WTC11 (cell line): ENCODE results near the gene PIP4K2B. TPM values are rescaled to one million over a fixed set of nuclear protein-coding genes. Genes with fewer than 3 reads are reported as not detected.

ENCODE experiments used
- ARID4B ChIP-seq: sonication (generic); formaldehyde crosslinking; IDR thresholded peaks from 2 replicates; pipeline ENCODE4 v1.8.0; 2023; ENCODE audit warnings: missing genetic modification reagents, mild to moderate bottlenecking, borderline replicate concordance
- CREB1 ChIP-seq: sonication (generic); formaldehyde crosslinking; IDR thresholded peaks from 2 replicates; pipeline ENCODE4 v1.8.0; 2023; ENCODE audit warnings: mild to moderate bottlenecking, missing genetic modification reagents
- CREM ChIP-seq: sonication (generic); formaldehyde crosslinking; IDR thresholded peaks from 2 replicates; pipeline ENCODE4 v1.8.1; 2022; ENCODE audit warnings: mild to moderate bottlenecking, missing genetic modification reagents, moderate library complexity
- CTCF ChIP-seq: fragments of 200-600 bp; IDR thresholded peaks from 2 replicates; pipeline ENCODE4 v1.8.0; 2022; ENCODE audit warnings: antibody characterized with exemption
- E2F1 ChIP-seq: sonication (generic); formaldehyde crosslinking; IDR thresholded peaks from 2 replicates; pipeline ENCODE4 v1.8.0; 2022; ENCODE audit warnings: mild to moderate bottlenecking, missing genetic modification reagents
- ELF4 ChIP-seq: sonication (generic); formaldehyde crosslinking; IDR thresholded peaks from 2 replicates; pipeline ENCODE4 v1.8.1; 2022; ENCODE audit warnings: low read depth, mild to moderate bottlenecking, moderate library complexity, missing genetic modification reagents
- EMX1 ChIP-seq: fragments of 250-450 bp; sonication (Bioruptor Pico); IDR thresholded peaks from 2 replicates; pipeline ENCODE4 v1.8.0; 2021; ENCODE audit warnings: mild to moderate bottlenecking
- ETV6 ChIP-seq: sonication (generic); formaldehyde crosslinking; IDR thresholded peaks from 2 replicates; pipeline ENCODE4 v1.8.1; 2022; ENCODE audit warnings: mild to moderate bottlenecking, missing genetic modification reagents
- FOXK1 ChIP-seq: sonication (generic); formaldehyde crosslinking; IDR thresholded peaks from 2 replicates; pipeline ENCODE4 v1.8.0; 2022; ENCODE audit warnings: mild to moderate bottlenecking, moderate library complexity, missing genetic modification reagents
- HMGA2 ChIP-seq: fragments of 250-450 bp; sonication (Bioruptor Pico); IDR thresholded peaks from 2 replicates; pipeline ENCODE4 v1.4.0; 2021; ENCODE audit warnings: mild to moderate bottlenecking, moderate library complexity
- IRF1 ChIP-seq: sonication (generic); formaldehyde crosslinking; IDR thresholded peaks from 2 replicates; pipeline ENCODE4 v1.8.0; 2023; ENCODE audit warnings: missing genetic modification reagents
- NFE2L1 ChIP-seq: sonication (generic); formaldehyde crosslinking; IDR thresholded peaks from 2 replicates; pipeline ENCODE4 v1.8.1; 2023; ENCODE audit warnings: missing genetic modification reagents
- NR3C1 ChIP-seq: sonication (generic); formaldehyde crosslinking; conservative IDR thresholded peaks from 2 replicates; pipeline ENCODE4 v1.8.1; 2023; ENCODE audit warnings: low read depth, mild to moderate bottlenecking, missing genetic modification reagents
- PRRX2 ChIP-seq: fragments of 250-450 bp; sonication (Bioruptor Pico); IDR thresholded peaks from 2 replicates; pipeline ENCODE4 v1.8.0; 2021; ENCODE audit warnings: mild to moderate bottlenecking
- RELA ChIP-seq: sonication (generic); formaldehyde crosslinking; IDR thresholded peaks from 2 replicates; pipeline ENCODE4 v1.8.1; 2022; ENCODE audit warnings: missing genetic modification reagents, mild to moderate bottlenecking, borderline replicate concordance
- SOX15 ChIP-seq: fragments of 250-450 bp; sonication (Bioruptor Pico); IDR thresholded peaks from 2 replicates; pipeline ENCODE4 v1.9.0; 2021; ENCODE audit warnings: mild to moderate bottlenecking
- ZBTB21 ChIP-seq: sonication (generic); formaldehyde crosslinking; IDR thresholded peaks from 2 replicates; pipeline ENCODE4 v1.8.1; 2023; ENCODE audit warnings: mild to moderate bottlenecking, missing genetic modification reagents, borderline replicate concordance
- ZNF416 ChIP-seq: fragments of 250-450 bp; sonication (Bioruptor Pico); IDR thresholded peaks from 2 replicates; pipeline ENCODE4 v1.9.0; 2021; ENCODE audit warnings: mild to moderate bottlenecking, inconsistent platforms
- total RNA-seq: library from RNA; stranded (reverse); gene quantifications from 3 replicates; pipeline ENCODE4 v1.2.3, GENCODE V29; 2021
- TF ChIP-seq, protein P1 (sequence below): sonication (generic); formaldehyde crosslinking; IDR thresholded peaks from 2 replicates; pipeline ENCODE4 v1.8.1; 2023; ENCODE audit warnings: mild to moderate bottlenecking, missing genetic modification reagents, borderline replicate concordance
- TF ChIP-seq, protein P2 (sequence below): fragments of 250-450 bp; sonication (Bioruptor Pico); IDR thresholded peaks from 2 replicates; pipeline ENCODE4 v1.8.0; 2021; ENCODE audit warnings: mild to moderate bottlenecking
- TF ChIP-seq, protein P3 (sequence below): fragments of 250-450 bp; sonication (Bioruptor Pico); IDR thresholded peaks from 2 replicates; pipeline ENCODE4 v1.9.0; 2021; ENCODE audit warnings: mild to moderate bottlenecking
- TF ChIP-seq, protein P4 (sequence below): sonication (generic); formaldehyde crosslinking; IDR thresholded peaks from 2 replicates; pipeline ENCODE4 v1.8.0; 2022; ENCODE audit warnings: mild to moderate bottlenecking, missing genetic modification reagents

Gene PIP4K2B
- total RNA-seq, 1 experiment from 2014 or later, result 61.9 TPM

DNA sequence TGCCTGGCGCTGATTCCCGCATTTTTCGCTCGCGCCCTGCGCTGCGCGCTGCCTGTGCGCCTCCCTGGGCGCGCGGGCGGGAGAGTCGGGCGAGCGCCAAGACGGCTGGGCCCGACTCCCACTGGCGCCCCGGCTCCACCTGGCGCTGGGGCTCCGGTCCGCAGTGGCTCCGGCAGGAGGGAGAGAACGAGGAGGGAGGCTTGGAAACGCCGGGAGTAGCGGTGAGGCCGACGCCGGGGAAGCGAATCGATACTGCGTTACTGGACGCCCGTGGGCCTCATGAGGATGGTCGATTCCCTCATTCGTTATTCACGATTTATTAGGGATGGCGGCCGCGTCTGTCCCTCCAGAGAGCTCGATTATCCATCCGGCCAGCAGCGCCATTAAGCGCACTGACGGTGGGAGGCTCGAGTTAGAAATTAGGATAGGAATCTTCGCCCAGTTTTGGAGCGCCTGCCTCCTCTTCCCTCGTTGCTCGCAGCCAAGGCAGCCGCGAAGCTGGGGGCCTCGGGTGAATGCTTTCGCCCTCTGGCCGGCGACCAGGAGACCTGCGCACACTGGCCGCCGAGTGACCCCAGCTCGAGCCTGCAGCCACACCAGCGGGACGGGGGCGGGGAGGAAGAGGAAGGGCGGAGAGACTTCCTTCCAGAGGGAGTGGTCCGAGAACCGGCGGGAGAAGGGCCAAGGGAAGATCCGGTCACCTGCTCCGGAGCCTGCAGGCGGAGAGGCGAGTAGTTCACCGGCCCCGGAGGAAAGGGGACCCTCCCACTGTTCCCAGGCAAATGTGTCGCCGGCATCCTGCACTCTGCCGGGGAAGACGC lies 49.9 kb downstream of the PIP4K2B start (continued):
- TF ChIP-seq E2F1, result 0 out of 2 replicates have a peak, but pooled peaks have one; percentile 62
- TF ChIP-seq ARID4B, result peak; percentile 62; the same call in 1 of the 2 replicates
- TF ChIP-seq SOX15 (CRISPR knock-in tag), result no peak
- peak; percentile 64; the same call in 1 of the 2 replicates for TF ChIP-seq NFE2L1 (CRISPR knock-in tag)
- no peak for TF ChIP-seq EMX1 (CRISPR knock-in tag)
- TF ChIP-seq HMGA2 (CRISPR knock-in tag), result no peak
- peak; percentile 88; the same call in 1 of the 2 replicates for TF ChIP-seq IRF1 (CRISPR knock-in tag)
- TF ChIP-seq, protein P1, sequence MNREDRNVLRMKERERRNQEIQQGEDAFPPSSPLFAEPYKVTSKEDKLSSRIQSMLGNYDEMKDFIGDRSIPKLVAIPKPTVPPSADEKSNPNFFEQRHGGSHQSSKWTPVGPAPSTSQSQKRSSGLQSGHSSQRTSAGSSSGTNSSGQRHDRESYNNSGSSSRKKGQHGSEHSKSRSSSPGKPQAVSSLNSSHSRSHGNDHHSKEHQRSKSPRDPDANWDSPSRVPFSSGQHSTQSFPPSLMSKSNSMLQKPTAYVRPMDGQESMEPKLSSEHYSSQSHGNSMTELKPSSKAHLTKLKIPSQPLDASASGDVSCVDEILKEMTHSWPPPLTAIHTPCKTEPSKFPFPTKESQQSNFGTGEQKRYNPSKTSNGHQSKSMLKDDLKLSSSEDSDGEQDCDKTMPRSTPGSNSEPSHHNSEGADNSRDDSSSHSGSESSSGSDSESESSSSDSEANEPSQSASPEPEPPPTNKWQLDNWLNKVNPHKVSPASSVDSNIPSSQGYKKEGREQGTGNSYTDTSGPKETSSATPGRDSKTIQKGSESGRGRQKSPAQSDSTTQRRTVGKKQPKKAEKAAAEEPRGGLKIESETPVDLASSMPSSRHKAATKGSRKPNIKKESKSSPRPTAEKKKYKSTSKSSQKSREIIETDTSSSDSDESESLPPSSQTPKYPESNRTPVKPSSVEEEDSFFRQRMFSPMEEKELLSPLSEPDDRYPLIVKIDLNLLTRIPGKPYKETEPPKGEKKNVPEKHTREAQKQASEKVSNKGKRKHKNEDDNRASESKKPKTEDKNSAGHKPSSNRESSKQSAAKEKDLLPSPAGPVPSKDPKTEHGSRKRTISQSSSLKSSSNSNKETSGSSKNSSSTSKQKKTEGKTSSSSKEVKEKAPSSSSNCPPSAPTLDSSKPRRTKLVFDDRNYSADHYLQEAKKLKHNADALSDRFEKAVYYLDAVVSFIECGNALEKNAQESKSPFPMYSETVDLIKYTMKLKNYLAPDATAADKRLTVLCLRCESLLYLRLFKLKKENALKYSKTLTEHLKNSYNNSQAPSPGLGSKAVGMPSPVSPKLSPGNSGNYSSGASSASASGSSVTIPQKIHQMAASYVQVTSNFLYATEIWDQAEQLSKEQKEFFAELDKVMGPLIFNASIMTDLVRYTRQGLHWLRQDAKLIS (CRISPR knock-in tag), result peak; percentile 68; the same call in 1 of the 2 replicates
- TF ChIP-seq ELF4 (CRISPR knock-in tag), result 0 out of 2 replicates have a peak, but pooled peaks have one; percentile 64
- TF ChIP-seq CTCF, result no peak
- peak; percentile 90 for TF ChIP-seq FOXK1 (CRISPR knock-in tag)
- TF ChIP-seq, protein P2, sequence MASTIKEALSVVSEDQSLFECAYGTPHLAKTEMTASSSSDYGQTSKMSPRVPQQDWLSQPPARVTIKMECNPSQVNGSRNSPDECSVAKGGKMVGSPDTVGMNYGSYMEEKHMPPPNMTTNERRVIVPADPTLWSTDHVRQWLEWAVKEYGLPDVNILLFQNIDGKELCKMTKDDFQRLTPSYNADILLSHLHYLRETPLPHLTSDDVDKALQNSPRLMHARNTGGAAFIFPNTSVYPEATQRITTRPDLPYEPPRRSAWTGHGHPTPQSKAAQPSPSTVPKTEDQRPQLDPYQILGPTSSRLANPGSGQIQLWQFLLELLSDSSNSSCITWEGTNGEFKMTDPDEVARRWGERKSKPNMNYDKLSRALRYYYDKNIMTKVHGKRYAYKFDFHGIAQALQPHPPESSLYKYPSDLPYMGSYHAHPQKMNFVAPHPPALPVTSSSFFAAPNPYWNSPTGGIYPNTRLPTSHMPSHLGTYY (CRISPR knock-in tag), result no peak
- no peak for TF ChIP-seq CREM
- no peak for TF ChIP-seq RELA (CRISPR knock-in tag)
- TF ChIP-seq ZNF416 (CRISPR knock-in tag), result no peak
- TF ChIP-seq CREB1 (CRISPR knock-in tag), result peak; percentile 54; the same call in 1 of the 2 replicates
- TF ChIP-seq PRRX2 (CRISPR knock-in tag), result no peak
- TF ChIP-seq, protein P3, sequence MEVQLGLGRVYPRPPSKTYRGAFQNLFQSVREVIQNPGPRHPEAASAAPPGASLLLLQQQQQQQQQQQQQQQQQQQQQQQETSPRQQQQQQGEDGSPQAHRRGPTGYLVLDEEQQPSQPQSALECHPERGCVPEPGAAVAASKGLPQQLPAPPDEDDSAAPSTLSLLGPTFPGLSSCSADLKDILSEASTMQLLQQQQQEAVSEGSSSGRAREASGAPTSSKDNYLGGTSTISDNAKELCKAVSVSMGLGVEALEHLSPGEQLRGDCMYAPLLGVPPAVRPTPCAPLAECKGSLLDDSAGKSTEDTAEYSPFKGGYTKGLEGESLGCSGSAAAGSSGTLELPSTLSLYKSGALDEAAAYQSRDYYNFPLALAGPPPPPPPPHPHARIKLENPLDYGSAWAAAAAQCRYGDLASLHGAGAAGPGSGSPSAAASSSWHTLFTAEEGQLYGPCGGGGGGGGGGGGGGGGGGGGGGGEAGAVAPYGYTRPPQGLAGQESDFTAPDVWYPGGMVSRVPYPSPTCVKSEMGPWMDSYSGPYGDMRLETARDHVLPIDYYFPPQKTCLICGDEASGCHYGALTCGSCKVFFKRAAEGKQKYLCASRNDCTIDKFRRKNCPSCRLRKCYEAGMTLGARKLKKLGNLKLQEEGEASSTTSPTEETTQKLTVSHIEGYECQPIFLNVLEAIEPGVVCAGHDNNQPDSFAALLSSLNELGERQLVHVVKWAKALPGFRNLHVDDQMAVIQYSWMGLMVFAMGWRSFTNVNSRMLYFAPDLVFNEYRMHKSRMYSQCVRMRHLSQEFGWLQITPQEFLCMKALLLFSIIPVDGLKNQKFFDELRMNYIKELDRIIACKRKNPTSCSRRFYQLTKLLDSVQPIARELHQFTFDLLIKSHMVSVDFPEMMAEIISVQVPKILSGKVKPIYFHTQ (CRISPR knock-in tag), result no peak
- TF ChIP-seq NR3C1, result no peak
- TF ChIP-seq, protein P4, sequence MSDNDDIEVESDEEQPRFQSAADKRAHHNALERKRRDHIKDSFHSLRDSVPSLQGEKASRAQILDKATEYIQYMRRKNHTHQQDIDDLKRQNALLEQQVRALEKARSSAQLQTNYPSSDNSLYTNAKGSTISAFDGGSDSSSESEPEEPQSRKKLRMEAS (CRISPR knock-in tag), result peak; percentile 85
- TF ChIP-seq ETV6 (CRISPR knock-in tag), result peak; percentile 96
- peak; percentile 72 for TF ChIP-seq ZBTB21 (CRISPR knock-in tag)
